ENCODE measurements around the gene KRTAP19-4.

The KRTAP19-4 gene

GRCh38 chr21:30487336-30487735, 9.6 kb downstream of the KRTAP19-4 start, which contains the start of gene KRTAP19-2:
Gene KRTAP19-2, minus strand, starts transcription at chr21:30487436. Its CDS starts 88 bp downstream, at chr21:30487348.
- H3K4me3 ChIP-seq (ENCODE audit: control insufficient read depth, low read depth, low read length) = no peak within 1 kb of the TSS
- TF ChIP-seq CTCF (IDR thresholded peaks at IDR 0.05; ENCODE audit: control insufficient read depth, insufficient read depth, low read depth, low read length, missing control alignments) = no peak
- DNase-seq (ENCODE audit: low read depth) = no peak

GRCh38 chr21:30486180-30486579, 10.8 kb downstream of the KRTAP19-4 start:
- H3K4me3 ChIP-seq (ENCODE audit: control insufficient read depth, low read depth, low read length) = no peak overlapping the region
- no peak for DNase-seq (ENCODE audit: low read depth)
- no peak for TF ChIP-seq CTCF (IDR thresholded peaks at IDR 0.05; ENCODE audit: control insufficient read depth, insufficient read depth, low read depth, low read length, missing control alignments)

GRCh38 chr21:30482130-30482529, 14.8 kb downstream of the KRTAP19-4 start:
- no peak for TF ChIP-seq CTCF (IDR thresholded peaks at IDR 0.05; ENCODE audit: control insufficient read depth, insufficient read depth, low read depth, low read length, missing control alignments)
- no peak for DNase-seq (ENCODE audit: low read depth)
- no peak overlapping the region for H3K4me3 ChIP-seq (ENCODE audit: control insufficient read depth, low read depth, low read length)

- DNase-seq (ENCODE audit: low read depth) = no peak
- no peak for TF ChIP-seq CTCF (IDR thresholded peaks at IDR 0.05; ENCODE audit: control insufficient read depth, insufficient read depth, low read depth, low read length, missing control alignments)
- no peak within 1 kb of the TSS for H3K4me3 ChIP-seq (ENCODE audit: control insufficient read depth, low read depth, low read length)
Observed at GRCh38 chr21:30480145-30480544, 16.8 kb downstream of the KRTAP19-4 start, which contains the start of gene KRTAP19-1. Gene KRTAP19-1, minus strand, starts transcription at chr21:30480367. Its CDS starts 50 bp downstream, at chr21:30480317.

GRCh38 chr21:30479259-30479658, 17.7 kb downstream of the KRTAP19-4 start:
- H3K4me3 ChIP-seq (ENCODE audit: control insufficient read depth, low read depth, low read length) = no peak overlapping the region

GRCh38 chr21:30478004-30478403, 19.0 kb downstream of the KRTAP19-4 start:
- no peak for TF ChIP-seq CTCF (IDR thresholded peaks at IDR 0.05; ENCODE audit: control insufficient read depth, insufficient read depth, low read depth, low read length, missing control alignments)
- DNase-seq (ENCODE audit: low read depth) = no peak

More at GRCh38 chr21:30479259-30479658, 17.7 kb downstream of the KRTAP19-4 start:
- no peak for TF ChIP-seq CTCF (IDR thresholded peaks at IDR 0.05; ENCODE audit: control insufficient read depth, insufficient read depth, low read depth, low read length, missing control alignments)
- DNase-seq (ENCODE audit: low read depth) = no peak

More at GRCh38 chr21:30478004-30478403, 19.0 kb downstream of the KRTAP19-4 start:
- H3K4me3 ChIP-seq (ENCODE audit: control insufficient read depth, low read depth, low read length) = no peak overlapping the region
